Nephron progenitor cell (in vitro differentiated cells): ENCODE results near the gene SEC63.

Source experiments
- DNase-seq: peaks from one replicate; pipeline ENCODE4 v3.0.0; 2021
- H3K27ac Mint-ChIP-seq: 2 replicates; pipeline ENCODE4 v1.8.0; 2021; ENCODE audit warnings: mild to moderate bottlenecking, moderate library complexity, mixed read lengths
- H3K27me3 Mint-ChIP-seq: 2 replicates; pipeline ENCODE4 v1.8.0; 2021; ENCODE audit warnings: mild to moderate bottlenecking, low read depth, mixed read lengths; ENCODE audit not compliant: poor library complexity
- H3K36me3 Mint-ChIP-seq: 2 replicates; pipeline ENCODE4 v1.8.0; 2021; ENCODE audit warnings: low read depth, mixed read lengths
- H3K4me1 Mint-ChIP-seq: 2 replicates; pipeline ENCODE4 v1.8.0; 2021; ENCODE audit warnings: mixed read lengths
- H3K4me3 Mint-ChIP-seq: 2 replicates; pipeline ENCODE4 v1.8.0; 2021; ENCODE audit warnings: mild to moderate bottlenecking, moderate library complexity, mixed read lengths
- H3K9me3 Mint-ChIP-seq: 2 replicates; pipeline ENCODE4 v1.8.0; 2021; ENCODE audit warnings: mild to moderate bottlenecking, moderate library complexity, mixed read lengths
- CTCF ChIP-seq: fragments of 200-600 bp; sonication (generic); IDR thresholded peaks from 2 replicates; pipeline ENCODE4 v1.5.0; 2021; ENCODE audit warnings: antibody characterized with exemption

Gene SEC63

GRCh38 chr6:107987805-107988204 is 29.8 kb upstream of the SEC63 start:
- H3K9me3 Mint-ChIP-seq = peaks cover 13% of the 10 kb centered on the region
- no peak overlapping the region for H3K27ac Mint-ChIP-seq
- H3K36me3 Mint-ChIP-seq = no peaks in the 10 kb centered on the region
- H3K4me1 Mint-ChIP-seq = peaks cover 34% of the 10 kb centered on the region
- no peak for TF ChIP-seq CTCF
- no peaks in the 10 kb centered on the region for H3K27me3 Mint-ChIP-seq
- no peak for DNase-seq
- H3K4me3 Mint-ChIP-seq = no peak overlapping the region

- Mint-ChIP-seq H3K36me3 (no peaks in the 10 kb centered on the region), H3K27ac (no peak overlapping the region), H3K4me1 (peaks cover 23% of the 10 kb centered on the region), H3K9me3 (peaks cover 13% of the 10 kb centered on the region), H3K4me3 (no peak overlapping the region), H3K27me3 (no peaks in the 10 kb centered on the region)
- no peak for DNase-seq
- no peak for TF ChIP-seq CTCF
Observed at GRCh38 chr6:107985701-107986100, 27.7 kb upstream of the SEC63 start.

GRCh38 chr6:107983811-107984210 is 25.8 kb upstream of the SEC63 start:
- peaks cover 10% of the 10 kb centered on the region for H3K4me1 Mint-ChIP-seq
- H3K27me3 Mint-ChIP-seq = no peaks in the 10 kb centered on the region
- no peak overlapping the region for H3K4me3 Mint-ChIP-seq
- H3K36me3 Mint-ChIP-seq = no peaks in the 10 kb centered on the region
- no peak for DNase-seq
- TF ChIP-seq CTCF = no peak
- H3K27ac Mint-ChIP-seq = no peak overlapping the region
- H3K9me3 Mint-ChIP-seq = peaks cover 13% of the 10 kb centered on the region

- no peak for DNase-seq
- H3K36me3 Mint-ChIP-seq = no peaks in the 10 kb centered on the region
- H3K9me3 Mint-ChIP-seq = peaks cover 13% of the 10 kb centered on the region
- H3K4me3 Mint-ChIP-seq = no peak overlapping the region
- peaks cover 10% of the 10 kb centered on the region for H3K4me1 Mint-ChIP-seq
- no peak for TF ChIP-seq CTCF
- no peaks in the 10 kb centered on the region for H3K27me3 Mint-ChIP-seq
- H3K27ac Mint-ChIP-seq = no peak overlapping the region
Observed at GRCh38 chr6:107982486-107982885, 24.5 kb upstream of the SEC63 start.

- peaks cover 10% of the 10 kb centered on the region for H3K4me1 Mint-ChIP-seq
Observed at GRCh38 chr6:107981695-107982094, 23.7 kb upstream of the SEC63 start.

More at GRCh38 chr6:107981695-107982094, 23.7 kb upstream of the SEC63 start:
- DNase-seq = no peak
- Mint-ChIP-seq H3K27ac (no peak overlapping the region), H3K36me3 (no peaks in the 10 kb centered on the region), H3K9me3 (peaks cover 13% of the 10 kb centered on the region), H3K4me3 (no peak overlapping the region), H3K27me3 (no peaks in the 10 kb centered on the region)
- no peak for TF ChIP-seq CTCF
